Measurements from ENCODE around the gene ARHGEF16.

The ARHGEF16 gene

GRCh38 chr1:3451994-3452865 lies 2.2 kb upstream of the ARHGEF16 start:
- in situ Hi-C loops (cut with HindIII; ENCODE audit: low pct_ligation_motif_present, low pct_unique_long_range_greater_than_20kb, low sequenced_read_pairs) = no loop called here
- no peak for DNase-seq

- in situ Hi-C loops (cut with HindIII; ENCODE audit: low pct_ligation_motif_present, low pct_unique_long_range_greater_than_20kb, low sequenced_read_pairs) = no loop called here
- DNase-seq = no peak
These were observed 1.6 kb upstream of the ARHGEF16 start for GRCh38 chr1:3452866-3453175.

- in situ Hi-C loops (cut with HindIII; ENCODE audit: low pct_ligation_motif_present, low pct_unique_long_range_greater_than_20kb, low sequenced_read_pairs) = no loop called here
- DNase-seq = peak; percentile 68
These were observed 1.2 kb upstream of the ARHGEF16 start for GRCh38 chr1:3453203-3453761.

- DNase-seq = peak; percentile 20
- in situ Hi-C loops (cut with HindIII; ENCODE audit: low pct_ligation_motif_present, low pct_unique_long_range_greater_than_20kb, low sequenced_read_pairs) = no loop called here
These were observed 550 bp downstream of the ARHGEF16 start for GRCh38 chr1:3454811-3455618.

- in situ Hi-C loops (cut with HindIII; ENCODE audit: low pct_ligation_motif_present, low pct_unique_long_range_greater_than_20kb, low sequenced_read_pairs) = no loop called here
- DNase-seq = no peak
These were observed 1.4 kb downstream of the ARHGEF16 start for GRCh38 chr1:3455670-3456448.

- in situ Hi-C loops (cut with HindIII; ENCODE audit: low pct_ligation_motif_present, low pct_unique_long_range_greater_than_20kb, low sequenced_read_pairs) = no loop called here
- no peak for DNase-seq
These were observed 2.0 kb downstream of the ARHGEF16 start for GRCh38 chr1:3456449-3456963.

GRCh38 chr1:3456964-3457909 lies 2.8 kb downstream of the ARHGEF16 start:
- DNase-seq = no peak
- in situ Hi-C loops (cut with HindIII; ENCODE audit: low pct_ligation_motif_present, low pct_unique_long_range_greater_than_20kb, low sequenced_read_pairs) = no loop called here

GRCh38 chr1:3457910-3458883 lies 3.7 kb downstream of the ARHGEF16 start:
- in situ Hi-C loops (cut with HindIII; ENCODE audit: low pct_ligation_motif_present, low pct_unique_long_range_greater_than_20kb, low sequenced_read_pairs) = no loop called here
- no peak for DNase-seq

- peak; percentile 23 for DNase-seq
- in situ Hi-C loops (cut with HindIII; ENCODE audit: low pct_ligation_motif_present, low pct_unique_long_range_greater_than_20kb, low sequenced_read_pairs) = no loop called here
These were observed 4.8 kb downstream of the ARHGEF16 start for GRCh38 chr1:3459051-3459908.

- no peak for DNase-seq
- in situ Hi-C loops (cut with HindIII; ENCODE audit: low pct_ligation_motif_present, low pct_unique_long_range_greater_than_20kb, low sequenced_read_pairs) = no loop called here
These were observed 5.6 kb downstream of the ARHGEF16 start for GRCh38 chr1:3459940-3460671.

GRCh38 chr1:3460672-3461131 lies 6.2 kb downstream of the ARHGEF16 start:
- in situ Hi-C loops (cut with HindIII; ENCODE audit: low pct_ligation_motif_present, low pct_unique_long_range_greater_than_20kb, low sequenced_read_pairs) = no loop called here
- no peak for DNase-seq

- in situ Hi-C loops (cut with HindIII; ENCODE audit: low pct_ligation_motif_present, low pct_unique_long_range_greater_than_20kb, low sequenced_read_pairs) = no loop called here
- no peak for DNase-seq
These were observed 6.9 kb downstream of the ARHGEF16 start for GRCh38 chr1:3461238-3461933.

- DNase-seq = no peak
- in situ Hi-C loops (cut with HindIII; ENCODE audit: low pct_ligation_motif_present, low pct_unique_long_range_greater_than_20kb, low sequenced_read_pairs) = no loop called here
These were observed 7.4 kb downstream of the ARHGEF16 start for GRCh38 chr1:3461934-3462275.

- no peak for DNase-seq
- in situ Hi-C loops (cut with HindIII; ENCODE audit: low pct_ligation_motif_present, low pct_unique_long_range_greater_than_20kb, low sequenced_read_pairs) = no loop called here
These were observed 8.0 kb downstream of the ARHGEF16 start for GRCh38 chr1:3462356-3463012.
